Ovary (tissue), 9 donors: Measurements from ENCODE around the gene TBC1D5. TPM values are rescaled to one million over a fixed set of nuclear protein-coding genes. Genes with fewer than 3 reads are reported as not detected.

ENCODE experiments used
- DNase-seq, 5 donors: peaks; one replicate each; pipeline ENCODE4 v3.0.0-alpha.2; 2019 to 2020
- H3K27ac ChIP-seq, 2 donors: fragments of 200-600 bp; one replicate each; pipeline versions ENCODE4 v1.5.1 to v1.8.0; 2019 to 2022
- H3K27me3 ChIP-seq: fragments of 200-600 bp; one replicate; pipeline ENCODE4 v1.8.0; 2022
- H3K36me3 ChIP-seq: fragments of 200-600 bp; sonication (generic); one replicate; pipeline ENCODE4 v1.5.1; 2019
- H3K4me1 ChIP-seq: one replicate; pipeline ENCODE4 v1.8.1; 2013; ENCODE audit warnings: mild to moderate bottlenecking, moderate library complexity; ENCODE audit not compliant: insufficient read depth
- H3K4me3 ChIP-seq: fragments of 200-600 bp; sonication (generic); one replicate; pipeline ENCODE4 v1.5.1; 2017
- H3K9me3 ChIP-seq, 2 donors: fragments of 200-600 bp in 1 of 2; sonication (generic) in 1 of 2; one replicate each; pipeline versions ENCODE4 v1.5.1 to v1.8.1; 2013 to 2019; ENCODE audit warnings: mild to moderate bottlenecking in 1 of 2, moderate library complexity in 1 of 2
- EP300 ChIP-seq: sonication (generic); formaldehyde crosslinking; IDR thresholded peaks from one replicate; pipeline ENCODE4 v1.6.1; 2017; ENCODE audit warnings: antibody characterized with exemption
- POLR2A ChIP-seq: fragments of 450-650 bp; IDR thresholded peaks from one replicate; pipeline ENCODE4 v1.6.1; 2017; ENCODE audit warnings: antibody characterized with exemption, mild to moderate bottlenecking, moderate library complexity
- WGBS, 3 donors: extraction: QIAGEN DNeasy Blood & Tissue Kit in 1 of 3; methylation state at CpG; one replicate each; pipeline versions ENCODE4 v1.1.5 to v1.1.7; 2013 to 2017; 5-methylcytosine and 5-hydroxymethylcytosine counted together
- intact Hi-C, 4 donors: fragments of 100-400 bp; cut with DNase I; formaldehyde crosslinking; loops; one replicate each; pipeline versions ENCODE4 v1.11.0 to v1.15.1; 2022 to 2023
- polyA plus RNA-seq, 2 donors: library from polyadenylated mRNA; stranded (reverse); fragments of 200-250 nt in 1 of 2; fragments of 350-450 nt in 1 of 2; fragmentation: Illumina TruSeq in 1 of 2; extraction: RNeasy Lipid Tissue Mini Kit (QIAGEN cat#74804) in 1 of 2; gene quantifications; one replicate each; pipeline ENCODE4 v1.2.3, GENCODE V29; 2013 to 2014
- total RNA-seq, 7 donors: library from RNA; depleted of rRNA in 2 of 7; stranded (reverse); fragments of >200 nt in 2 of 7; fragmentation: NEBNext Ultra II Directional in 3 of 7; extraction: Animal tissue kit (Norgen Biotek cat#: 25700) in 3 of 7; gene quantifications; one replicate each; pipeline versions ENCODE4 v1.1.0 to v1.2.4, GENCODE V29; 2016 to 2023
- TF ChIP-seq, protein P1 (sequence below), 3 donors: fragments of 450-650 bp in 2 of 3; fragments of 200-600 bp in 1 of 3; IDR thresholded peaks; one replicate each; pipeline versions ENCODE4 v1.5.1 to v1.8.0; 2016 to 2022; ENCODE audit warnings: antibody characterized with exemption in 3 of 3, mild to moderate bottlenecking in 1 of 3
- donor health status: DM: no; HTN: no; CAD: no; lungs with moderate emphysema.
- donor health status: DM: no; HTN: no; CAD: no.
- donor health status: Bipolar disorder and iron deficiency.
- donor health status: DM: yes; HTN: yes; CAD: no.
- donor health status: DM: no; HTN: no; CAD: no.
- donor health status: DM: yes; HTN: yes; CAD: no.

TBC1D5 gene
- total and polyA plus RNA-seq, 9 donors: 20.7 to 73.5 (median 61.0) TPM

DNA sequence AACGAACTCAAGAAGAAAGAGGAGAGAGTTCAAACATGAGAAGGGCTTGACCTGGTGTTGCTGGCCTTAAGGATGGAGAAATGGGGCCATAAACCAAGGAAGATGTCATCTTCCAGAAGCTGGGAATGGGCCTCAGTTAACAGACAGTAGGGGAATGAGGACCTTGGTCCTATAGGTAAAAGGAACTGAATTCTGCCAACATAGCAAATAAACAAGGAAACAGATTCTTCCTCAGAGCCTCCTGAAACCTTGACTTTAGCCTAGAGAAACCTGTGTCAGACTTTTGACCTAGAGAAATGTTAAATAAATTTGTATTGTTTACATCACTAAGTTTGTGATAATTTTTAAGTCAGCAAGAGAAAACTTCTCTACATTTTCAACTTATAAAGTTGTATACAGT, 520.9 kb downstream of the TBC1D5 start:
- Histone ChIP-seq H3K4me1 (no peaks in the 10 kb centered on the region), H3K36me3 (no peaks in the 10 kb centered on the region), H3K27ac (no peak overlapping the region), H3K27me3 (no peaks in the 10 kb centered on the region), H3K4me3 (no peak overlapping the region), H3K9me3 (no peaks in the 10 kb centered on the region)
- intact Hi-C loops: no loop called here
- 93 to 97% (median 97%) methylated on average over 1 of the region's 1 CpG for WGBS, 3 donors
- TF ChIP-seq EP300 (no peak), POLR2A (no peak)
- TF ChIP-seq, protein P1, sequence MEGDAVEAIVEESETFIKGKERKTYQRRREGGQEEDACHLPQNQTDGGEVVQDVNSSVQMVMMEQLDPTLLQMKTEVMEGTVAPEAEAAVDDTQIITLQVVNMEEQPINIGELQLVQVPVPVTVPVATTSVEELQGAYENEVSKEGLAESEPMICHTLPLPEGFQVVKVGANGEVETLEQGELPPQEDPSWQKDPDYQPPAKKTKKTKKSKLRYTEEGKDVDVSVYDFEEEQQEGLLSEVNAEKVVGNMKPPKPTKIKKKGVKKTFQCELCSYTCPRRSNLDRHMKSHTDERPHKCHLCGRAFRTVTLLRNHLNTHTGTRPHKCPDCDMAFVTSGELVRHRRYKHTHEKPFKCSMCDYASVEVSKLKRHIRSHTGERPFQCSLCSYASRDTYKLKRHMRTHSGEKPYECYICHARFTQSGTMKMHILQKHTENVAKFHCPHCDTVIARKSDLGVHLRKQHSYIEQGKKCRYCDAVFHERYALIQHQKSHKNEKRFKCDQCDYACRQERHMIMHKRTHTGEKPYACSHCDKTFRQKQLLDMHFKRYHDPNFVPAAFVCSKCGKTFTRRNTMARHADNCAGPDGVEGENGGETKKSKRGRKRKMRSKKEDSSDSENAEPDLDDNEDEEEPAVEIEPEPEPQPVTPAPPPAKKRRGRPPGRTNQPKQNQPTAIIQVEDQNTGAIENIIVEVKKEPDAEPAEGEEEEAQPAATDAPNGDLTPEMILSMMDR (IDR thresholded peaks at IDR 0.05): no peak
- DNase-seq: no peak

DNA sequence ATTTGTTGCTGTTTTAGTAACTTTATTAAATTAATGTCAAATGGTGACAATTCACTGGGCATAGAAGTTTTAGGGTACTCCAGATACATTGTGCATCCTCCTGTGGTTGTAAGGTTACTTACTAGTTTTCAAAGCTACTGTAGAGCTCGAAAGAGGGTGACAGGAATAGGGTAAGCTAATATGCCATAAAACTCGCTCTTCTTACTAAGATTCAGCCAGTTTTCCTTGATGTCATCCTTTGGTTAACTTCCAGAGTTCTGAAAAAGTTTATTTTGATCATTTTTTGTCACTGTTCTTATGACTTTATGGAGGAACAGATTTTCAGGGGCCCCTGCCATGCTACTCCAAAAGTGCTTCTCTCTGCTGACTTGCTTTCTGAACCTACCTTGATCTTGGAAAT, 522.8 kb downstream of the TBC1D5 start:
- H3K27me3 ChIP-seq: no peaks in the 10 kb centered on the region
- H3K4me3 ChIP-seq: no peak overlapping the region
- H3K36me3 ChIP-seq: no peaks in the 10 kb centered on the region
- WGBS, 3 donors: 98 to 100% (median 99%) methylated on average over 2 of the region's 2 CpGs
- H3K4me1 ChIP-seq: no peaks in the 10 kb centered on the region
- no peak for DNase-seq
- H3K27ac ChIP-seq: no peak overlapping the region
- TF ChIP-seq EP300: no peak
- TF ChIP-seq, protein P1 (IDR thresholded peaks at IDR 0.05): no peak
- no peak for TF ChIP-seq POLR2A
- intact Hi-C loops: no loop called here
- H3K9me3 ChIP-seq: no peaks in the 10 kb centered on the region

DNA sequence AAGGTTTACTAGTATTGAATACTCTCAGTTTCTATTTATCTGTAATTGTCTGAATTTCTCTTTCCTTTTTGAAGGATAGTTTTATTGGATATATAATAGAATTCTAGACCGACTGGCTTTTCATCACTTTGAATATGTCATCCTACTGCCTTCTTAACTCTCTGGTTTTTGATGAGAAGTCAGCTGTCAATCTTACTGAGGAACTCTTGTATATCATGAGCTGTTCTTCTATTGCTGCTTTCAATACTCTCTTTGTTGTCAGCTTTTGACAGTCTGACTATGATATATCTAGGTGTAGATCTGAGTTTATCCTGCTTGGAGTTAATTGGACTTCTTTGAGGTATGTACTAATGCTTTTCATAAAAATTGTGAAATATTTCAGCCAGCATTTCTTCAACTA, 523.8 kb downstream of the TBC1D5 start:
- 71 to 100% (median 98%) methylated on average over 1 of the region's 1 CpG for WGBS, 3 donors
- TF ChIP-seq, protein P1 (IDR thresholded peaks at IDR 0.05): no peak
- TF ChIP-seq POLR2A (no peak), EP300 (no peak)
- Histone ChIP-seq H3K9me3 (no peaks in the 10 kb centered on the region), H3K36me3 (no peaks in the 10 kb centered on the region), H3K4me1 (no peaks in the 10 kb centered on the region), H3K4me3 (no peak overlapping the region), H3K27ac (no peak overlapping the region), H3K27me3 (no peaks in the 10 kb centered on the region)
- DNase-seq: no peak
- intact Hi-C loops: no loop called here

DNA sequence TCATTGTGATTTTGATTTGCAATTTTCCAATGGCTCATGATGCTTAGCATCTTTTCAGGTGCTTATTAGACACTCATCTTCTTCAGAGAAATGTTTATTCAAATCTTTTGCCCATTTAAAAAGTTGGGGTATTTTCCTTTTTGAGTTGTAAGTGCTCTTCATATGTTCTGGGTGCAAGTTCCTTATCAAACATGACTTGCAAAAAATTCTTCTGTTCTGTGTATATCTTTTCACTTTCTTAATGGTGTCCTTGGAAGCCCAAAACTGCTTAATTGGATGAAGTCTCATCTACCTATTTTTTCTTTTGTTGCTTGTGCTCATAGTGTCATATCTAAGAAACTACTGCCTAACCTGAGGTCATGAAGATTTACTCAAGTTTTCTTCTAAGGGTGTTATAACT, 524.8 kb downstream of the TBC1D5 start:
- intact Hi-C loops: no loop called here
- Histone ChIP-seq H3K27ac (no peak overlapping the region), H3K4me3 (no peak overlapping the region), H3K4me1 (no peaks in the 10 kb centered on the region), H3K27me3 (no peaks in the 10 kb centered on the region), H3K36me3 (no peaks in the 10 kb centered on the region), H3K9me3 (no peaks in the 10 kb centered on the region)
- DNase-seq: no peak
- no peak for TF ChIP-seq EP300
- TF ChIP-seq POLR2A: no peak
- TF ChIP-seq, protein P1 (IDR thresholded peaks at IDR 0.05): no peak

DNA sequence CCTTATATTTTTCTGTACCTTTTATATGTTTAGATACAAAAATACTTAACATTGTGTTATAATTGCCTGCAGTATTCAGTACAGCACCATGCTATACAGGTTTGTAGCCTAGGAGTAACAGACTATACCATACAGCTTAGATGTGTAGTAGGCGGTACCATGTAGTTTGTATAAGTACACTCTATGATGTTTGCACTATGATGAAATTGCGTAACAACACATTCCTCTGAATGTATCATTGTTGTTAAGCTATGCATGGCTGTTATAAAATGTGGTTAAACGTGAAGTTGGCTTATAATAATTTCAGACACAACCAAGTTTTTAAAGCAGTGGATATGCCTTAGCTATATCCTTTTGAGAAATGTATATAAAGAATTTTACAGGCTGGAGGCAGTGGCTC, 529.3 kb downstream of the TBC1D5 start:
- intact Hi-C loops: no loop called here

More for the DNA sequence above, 529.3 kb downstream of the TBC1D5 start:
- no peak for TF ChIP-seq POLR2A
- TF ChIP-seq, protein P1 (IDR thresholded peaks at IDR 0.05): no peak
- TF ChIP-seq EP300: no peak
- H3K4me1 ChIP-seq: no peaks in the 10 kb centered on the region
- no peaks in the 10 kb centered on the region for H3K9me3 ChIP-seq
- DNase-seq: no peak
- no peak overlapping the region for H3K27ac ChIP-seq
- 95 to 97% (median 97%) methylated on average over 3 of the region's 3 CpGs for WGBS, 3 donors
- no peaks in the 10 kb centered on the region for H3K27me3 ChIP-seq
- H3K4me3 ChIP-seq: no peak overlapping the region
- H3K36me3 ChIP-seq: no peaks in the 10 kb centered on the region
